GM15510 (cell line): Measurements from ENCODE around the gene SH3BP5.

Experiments
- POLR2A ChIP-seq: IDR thresholded peaks from 3 replicates; pipeline ENCODE4 v1.6.1; 2011; ENCODE audit warnings: borderline replicate concordance; ENCODE audit not compliant: insufficient read length; ENCODE audit errors: extremely low read depth

Gene SH3BP5

DNA sequence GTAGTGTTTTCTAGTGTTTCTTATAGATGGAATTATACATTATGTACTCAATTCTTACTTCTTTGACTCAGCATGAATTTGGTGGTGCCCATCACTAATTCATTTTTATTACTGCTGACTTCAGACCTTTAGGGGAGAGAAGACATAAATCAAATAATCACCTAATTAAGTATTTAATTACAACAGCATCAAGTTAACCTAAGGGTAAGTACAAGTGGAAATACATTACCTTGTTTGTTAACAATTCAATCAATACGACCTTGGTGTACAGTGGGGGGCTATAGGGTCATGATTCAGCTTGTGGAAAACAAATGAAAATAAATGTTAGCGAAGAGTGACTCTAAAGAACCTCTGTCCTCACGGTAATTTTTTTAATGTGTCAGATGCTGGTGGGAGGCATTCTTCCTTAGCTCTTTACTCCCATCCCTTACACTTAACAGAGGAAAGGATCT is 126.9 kb downstream of the SH3BP5 start:
- TF ChIP-seq POLR2A = no peak
